ENCODE measurements around the gene EPHA1. TPM values are rescaled to one million over a fixed set of nuclear protein-coding genes. Genes with fewer than 3 reads are reported as not detected.

Gene EPHA1
- total and polyA plus RNA-seq, 12 donors: 0.07 to 1.3 (median 0.46) TPM; not detected in 3

DNA sequence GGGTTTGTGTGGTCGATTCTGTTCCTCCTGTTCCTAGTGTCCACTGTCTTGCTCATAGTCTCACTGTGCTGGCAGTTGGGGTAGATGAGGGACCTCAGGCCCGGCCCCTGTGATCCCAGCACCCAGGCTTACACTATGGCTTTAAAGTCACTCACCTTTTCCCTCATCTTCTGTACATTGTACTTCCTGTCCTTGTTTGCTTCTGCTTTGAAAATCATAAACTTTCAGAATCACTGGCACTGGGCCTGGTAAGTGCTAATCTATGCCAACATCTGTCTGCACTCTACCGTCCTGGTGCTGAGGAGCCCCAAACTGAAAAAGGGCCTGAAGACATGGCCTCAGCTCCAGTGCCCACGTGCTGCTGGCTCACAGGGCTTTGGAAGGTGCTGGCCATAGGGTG lies 28.9 kb upstream of the EPHA1 start:
- no peaks in the 10 kb centered on the region for H3K27me3 ChIP-seq
- DNase-seq: no peak
- no peak overlapping the region for H3K4me3 ChIP-seq
- H3K4me1 ChIP-seq (replicated peaks in 1 of 2): no peaks in the 10 kb centered on the region
- no peak overlapping the region for H3K27ac ChIP-seq
- 54 to 61% (median 59%) methylated on average over 4 of the region's 4 CpGs for WGBS, 4 donors
- intact Hi-C loops (cut with DNase I): no loop called here
- no peaks in the 10 kb centered on the region for H3K36me3 ChIP-seq (replicated peaks in 1 of 2)
- no peaks in the 10 kb centered on the region for H3K9me3 ChIP-seq (replicated peaks in 1 of 3)
- TF ChIP-seq, protein P1, sequence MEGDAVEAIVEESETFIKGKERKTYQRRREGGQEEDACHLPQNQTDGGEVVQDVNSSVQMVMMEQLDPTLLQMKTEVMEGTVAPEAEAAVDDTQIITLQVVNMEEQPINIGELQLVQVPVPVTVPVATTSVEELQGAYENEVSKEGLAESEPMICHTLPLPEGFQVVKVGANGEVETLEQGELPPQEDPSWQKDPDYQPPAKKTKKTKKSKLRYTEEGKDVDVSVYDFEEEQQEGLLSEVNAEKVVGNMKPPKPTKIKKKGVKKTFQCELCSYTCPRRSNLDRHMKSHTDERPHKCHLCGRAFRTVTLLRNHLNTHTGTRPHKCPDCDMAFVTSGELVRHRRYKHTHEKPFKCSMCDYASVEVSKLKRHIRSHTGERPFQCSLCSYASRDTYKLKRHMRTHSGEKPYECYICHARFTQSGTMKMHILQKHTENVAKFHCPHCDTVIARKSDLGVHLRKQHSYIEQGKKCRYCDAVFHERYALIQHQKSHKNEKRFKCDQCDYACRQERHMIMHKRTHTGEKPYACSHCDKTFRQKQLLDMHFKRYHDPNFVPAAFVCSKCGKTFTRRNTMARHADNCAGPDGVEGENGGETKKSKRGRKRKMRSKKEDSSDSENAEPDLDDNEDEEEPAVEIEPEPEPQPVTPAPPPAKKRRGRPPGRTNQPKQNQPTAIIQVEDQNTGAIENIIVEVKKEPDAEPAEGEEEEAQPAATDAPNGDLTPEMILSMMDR (IDR thresholded peaks at IDR 0.05): no peak
- no peak for TF ChIP-seq POLR2A (IDR thresholded peaks at IDR 0.05)

DNA sequence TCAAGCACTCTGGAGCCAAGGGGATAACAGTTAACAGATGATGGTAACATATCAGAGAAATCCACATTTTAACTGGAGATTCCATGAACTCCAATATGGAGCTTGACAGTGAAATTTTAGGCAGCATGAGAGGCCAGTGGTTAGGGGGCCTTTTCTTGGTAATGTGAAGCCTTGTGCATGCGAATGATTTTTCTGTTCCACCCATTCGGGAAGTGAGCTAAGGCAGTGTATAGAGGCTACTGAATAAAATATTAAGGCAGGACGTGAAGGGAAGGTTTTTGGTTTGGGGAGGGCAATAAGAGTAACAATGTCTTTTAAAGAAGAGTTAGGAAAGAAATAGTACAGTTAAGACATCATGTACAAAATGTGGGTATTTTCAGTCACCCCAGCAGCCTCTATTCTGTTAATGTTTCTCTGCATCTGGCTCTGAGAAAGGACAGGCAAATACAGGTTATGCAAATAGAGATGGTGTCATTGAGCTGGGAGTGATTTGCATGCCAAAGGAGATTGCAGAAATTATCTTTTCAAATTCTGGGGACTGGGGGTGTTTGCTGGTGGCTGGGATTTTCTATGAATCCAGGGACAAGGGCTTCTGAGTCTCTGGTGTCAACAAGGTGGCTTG lies 27.8 kb upstream of the EPHA1 start:
- DNase-seq: no peak
- H3K4me1 ChIP-seq (replicated peaks in 1 of 2): no peaks in the 10 kb centered on the region
- no peaks in the 10 kb centered on the region for H3K9me3 ChIP-seq (replicated peaks in 1 of 3)
- no peaks in the 10 kb centered on the region for H3K36me3 ChIP-seq (replicated peaks in 1 of 2)
- intact Hi-C loops (cut with DNase I): no loop called here
- H3K27ac ChIP-seq: no peak overlapping the region
- H3K4me3 ChIP-seq: no peak overlapping the region
- no peak for TF ChIP-seq POLR2A (IDR thresholded peaks at IDR 0.05)
- TF ChIP-seq, protein P1 (IDR thresholded peaks at IDR 0.05): no peak
- 79 to 89% (median 82%) methylated on average over 3 of the region's 3 CpGs for WGBS, 4 donors
- H3K27me3 ChIP-seq: no peaks in the 10 kb centered on the region

DNA sequence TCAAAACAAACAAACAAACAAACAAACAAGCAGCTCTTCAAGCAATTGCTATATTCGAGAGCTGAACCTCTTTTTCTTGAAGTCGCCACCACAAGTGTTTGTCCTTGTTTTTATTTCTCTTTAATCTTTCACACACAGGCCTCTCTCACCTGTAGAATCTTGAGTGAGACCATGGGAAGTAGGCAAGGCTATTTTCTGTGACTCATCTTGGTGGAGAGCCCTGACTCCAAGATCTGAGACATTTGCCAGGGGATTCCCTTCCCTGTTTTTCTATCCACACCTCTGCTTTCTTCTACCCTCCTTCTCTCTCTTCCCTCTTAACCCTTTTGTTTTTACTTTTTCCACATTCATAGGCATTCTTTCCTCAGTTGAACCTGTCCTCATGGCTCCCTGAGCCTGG lies 26.6 kb upstream of the EPHA1 start:
- Histone ChIP-seq H3K36me3 (replicated peaks in 1 of 2) (no peaks in the 10 kb centered on the region), H3K27ac (no peak overlapping the region), H3K27me3 (no peaks in the 10 kb centered on the region), H3K4me1 (replicated peaks in 1 of 2) (no peaks in the 10 kb centered on the region), H3K9me3 (replicated peaks in 1 of 3) (no peaks in the 10 kb centered on the region), H3K4me3 (no peak overlapping the region)
- TF ChIP-seq, protein P1 (IDR thresholded peaks at IDR 0.05): no peak
- TF ChIP-seq POLR2A (IDR thresholded peaks at IDR 0.05): no peak
- intact Hi-C loops (cut with DNase I): no loop called here
- no peak for DNase-seq
- 73 to 84% (median 80%) methylated on average over 2 of the region's 2 CpGs for WGBS, 4 donors

DNA sequence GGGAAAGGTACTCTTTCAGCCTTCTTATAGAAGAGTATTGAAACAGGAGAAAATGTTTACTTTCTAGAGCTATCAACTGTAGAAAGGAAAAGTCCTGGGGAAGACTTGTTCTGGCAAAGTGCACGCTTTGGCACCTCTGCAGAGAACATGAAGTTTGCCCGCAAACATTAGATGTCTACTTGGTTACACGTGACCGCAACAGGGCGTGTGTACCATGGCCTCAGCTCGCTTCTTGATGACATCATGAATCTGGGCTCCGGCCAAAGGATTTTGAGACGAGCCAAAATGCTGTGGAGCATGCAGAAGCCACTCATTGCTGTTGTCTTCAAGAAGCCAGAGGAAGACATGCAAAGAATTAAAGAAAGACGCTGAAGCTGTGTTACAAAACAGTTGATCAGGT lies 26.0 kb upstream of the EPHA1 start:
- H3K27ac ChIP-seq: no peak overlapping the region
- no peaks in the 10 kb centered on the region for H3K9me3 ChIP-seq (replicated peaks in 1 of 3)
- DNase-seq: no peak
- H3K36me3 ChIP-seq (replicated peaks in 1 of 2): no peaks in the 10 kb centered on the region
- H3K4me1 ChIP-seq (replicated peaks in 1 of 2): no peaks in the 10 kb centered on the region
- TF ChIP-seq, protein P1 (IDR thresholded peaks at IDR 0.05): no peak
- no peak for TF ChIP-seq POLR2A (IDR thresholded peaks at IDR 0.05)
- H3K4me3 ChIP-seq: no peak overlapping the region
- no peaks in the 10 kb centered on the region for H3K27me3 ChIP-seq
- 79 to 84% (median 81%) methylated on average over 9 of the region's 9 CpGs for WGBS, 4 donors
- intact Hi-C loops (cut with DNase I): no loop called here

Data from adrenal gland (tissue), 12 donors.